H9 (cell line): ENCODE measurements around the gene TSPAN13. TPM values are rescaled to one million over a fixed set of nuclear protein-coding genes. Genes with fewer than 3 reads are reported as not detected.

ENCODE experiments used
- DNase-seq: peaks from one replicate; pipeline ENCODE4 v3.0.0-alpha.2; 2017
- H2AFZ ChIP-seq: one replicate; pipeline ENCODE4 v1.6.1; 2013; ENCODE audit warnings: mild to moderate bottlenecking, low read length, control low read depth, moderate library complexity
- H2AK5ac ChIP-seq: 2 replicates; pipeline ENCODE4 v1.6.1; 2013; ENCODE audit warnings: low read length, control low read depth, mixed read lengths; ENCODE audit not compliant: insufficient read length
- H2BK120ac ChIP-seq: one replicate; pipeline ENCODE4 v1.6.1; 2013; ENCODE audit warnings: low read depth, mild to moderate bottlenecking, low read length, control low read depth, inconsistent platforms; ENCODE audit not compliant: poor library complexity, severe bottlenecking
- H2BK12ac ChIP-seq: 2 replicates; pipeline ENCODE4 v1.6.1; 2013; ENCODE audit warnings: low read length, control low read depth, mixed read lengths, low read depth; ENCODE audit not compliant: insufficient read length
- H2BK15ac ChIP-seq: 2 replicates; pipeline ENCODE4 v1.6.1; 2013; ENCODE audit warnings: low read depth, low read length, control low read depth
- H2BK20ac ChIP-seq: one replicate; pipeline ENCODE4 v1.6.1; 2013; ENCODE audit warnings: low read depth, mild to moderate bottlenecking, low read length, control low read depth, inconsistent platforms; ENCODE audit not compliant: poor library complexity, severe bottlenecking
- H2BK5ac ChIP-seq: 2 replicates; pipeline ENCODE4 v1.6.1; 2013; ENCODE audit warnings: low read length, control low read depth, mixed read lengths; ENCODE audit not compliant: insufficient read length
- H3K14ac ChIP-seq: 2 replicates; pipeline ENCODE4 v1.6.1; 2013; ENCODE audit warnings: low read length, control low read depth; ENCODE audit not compliant: insufficient read depth
- H3K18ac ChIP-seq: 2 replicates; pipeline ENCODE4 v1.6.1; 2013; ENCODE audit warnings: low read depth, mild to moderate bottlenecking, mixed read lengths, low read length, control low read depth; ENCODE audit not compliant: insufficient read length
- H3K23ac ChIP-seq: 2 replicates; pipeline ENCODE4 v1.6.1; 2013; ENCODE audit warnings: low read length, control low read depth, mixed read lengths, low read depth; ENCODE audit not compliant: insufficient read length
- H3K23me2 ChIP-seq: 2 replicates; pipeline ENCODE4 v1.6.1; 2013; ENCODE audit warnings: low read depth, mild to moderate bottlenecking, mixed read lengths, low read length, control low read depth; ENCODE audit not compliant: insufficient read length, poor library complexity, severe bottlenecking
- H3K27ac ChIP-seq: 2 replicates; pipeline ENCODE4 v1.5.1; 2013; ENCODE audit warnings: low read length, control low read depth, mixed read lengths, low read depth; ENCODE audit not compliant: insufficient read length
- H3K27me3 ChIP-seq: 2 replicates; pipeline ENCODE4 v1.6.1; 2013; ENCODE audit warnings: low read length, control low read depth, inconsistent platforms; ENCODE audit not compliant: insufficient read depth
- H3K4ac ChIP-seq: 2 replicates; pipeline ENCODE4 v1.6.1; 2013; ENCODE audit warnings: low read depth, mild to moderate bottlenecking, control low read depth, inconsistent platforms, low read length, moderate library complexity
- H3K4me1 ChIP-seq: 2 replicates; pipeline ENCODE4 v1.6.1; 2013; ENCODE audit warnings: low read length, control low read depth, inconsistent platforms; ENCODE audit not compliant: insufficient read depth
- H3K4me2 ChIP-seq: 2 replicates; pipeline ENCODE4 v1.6.1; 2013; ENCODE audit warnings: low read length, control low read depth, mixed read lengths; ENCODE audit not compliant: insufficient read length, insufficient read depth
- H3K56ac ChIP-seq: 2 replicates; pipeline ENCODE4 v1.6.1; 2013; ENCODE audit warnings: low read depth, mild to moderate bottlenecking, mixed read lengths, low read length, control low read depth; ENCODE audit not compliant: insufficient read length
- H3K79me1 ChIP-seq: 2 replicates; pipeline ENCODE4 v1.6.1; 2013; ENCODE audit warnings: low read depth, mild to moderate bottlenecking, moderate library complexity, low read length, control low read depth, inconsistent platforms; ENCODE audit not compliant: insufficient read depth, poor library complexity, severe bottlenecking
- H3K79me2 ChIP-seq: 2 replicates; pipeline ENCODE4 v1.6.1; 2013; ENCODE audit warnings: low read length, control low read depth, inconsistent platforms; ENCODE audit not compliant: insufficient read depth
- H3K9ac ChIP-seq: 2 replicates; pipeline ENCODE4 v1.6.1; 2013; ENCODE audit warnings: low read length, control low read depth, mixed read lengths; ENCODE audit not compliant: insufficient read length; ENCODE audit errors: extremely low read depth
- H3K9me3 ChIP-seq: one replicate; pipeline ENCODE4 v1.6.1; 2013; ENCODE audit warnings: low read depth, low read length, inconsistent platforms; ENCODE audit not compliant: control insufficient read depth
- H3T11ph ChIP-seq: one replicate; pipeline ENCODE4 v1.6.1; 2013; ENCODE audit warnings: mild to moderate bottlenecking, low read length, control low read depth, inconsistent platforms
- H4K20me1 ChIP-seq: one replicate; pipeline ENCODE4 v1.6.1; 2013; ENCODE audit not compliant: control insufficient read depth, insufficient read length, insufficient read depth
- H4K5ac ChIP-seq: 2 replicates; pipeline ENCODE4 v1.6.1; 2013; ENCODE audit warnings: low read depth, mild to moderate bottlenecking, mixed read lengths, low read length, control low read depth; ENCODE audit not compliant: insufficient read length
- H4K8ac ChIP-seq: replicated peaks from 2 replicates; pipeline ENCODE4 v1.6.1; 2013; ENCODE audit warnings: low read length, control low read depth, mixed read lengths, low read depth; ENCODE audit not compliant: insufficient read length
- H4K91ac ChIP-seq: 2 replicates; pipeline ENCODE4 v1.6.1; 2013; ENCODE audit warnings: low read depth, mild to moderate bottlenecking, moderate library complexity, mixed read lengths, low read length, control low read depth; ENCODE audit not compliant: insufficient read length
- H3K27ac Mint-ChIP-seq, 3 experiments: 2 replicates in 2 of 3; 3 replicates in 1 of 3; pipeline ENCODE4 v1.8.0; 2020 to 2021; ENCODE audit warnings: mixed read lengths in 3 of 3, mild to moderate bottlenecking in 1 of 3, moderate library complexity in 1 of 3
- H3K27me3 Mint-ChIP-seq: 2 replicates; pipeline ENCODE4 v1.8.0; 2021; ENCODE audit warnings: low read depth, mild to moderate bottlenecking, moderate library complexity, mixed read lengths
- H3K36me3 Mint-ChIP-seq, 3 experiments: 2 replicates in 2 of 3; 3 replicates in 1 of 3; pipeline ENCODE4 v1.8.0; 2020 to 2021; ENCODE audit warnings: low read depth in 3 of 3, mixed read lengths in 3 of 3; ENCODE audit not compliant: insufficient read depth in 1 of 3
- H3K4me1 Mint-ChIP-seq, 2 experiments: 2 replicates each; pipeline ENCODE4 v1.8.0; 2020; ENCODE audit warnings: mixed read lengths in 2 of 2
- H3K4me3 Mint-ChIP-seq, 2 experiments: 2 replicates in 1 of 2; 3 replicates in 1 of 2; pipeline ENCODE4 v1.8.0; 2020 to 2021; ENCODE audit warnings: mild to moderate bottlenecking in 2 of 2, mixed read lengths in 2 of 2, moderate library complexity in 1 of 2
- H3K9me3 Mint-ChIP-seq, 2 experiments: 2 replicates in 1 of 2; 3 replicates in 1 of 2; pipeline ENCODE4 v1.8.0; 2020; ENCODE audit warnings: mild to moderate bottlenecking in 2 of 2, mixed read lengths in 2 of 2, moderate library complexity in 1 of 2
- CTCF ChIP-seq: fragments of 200-600 bp; sonication (generic); conservative IDR thresholded peaks from 3 replicates; pipeline ENCODE4 v1.8.0; 2021; ENCODE audit warnings: antibody characterized with exemption, mild to moderate bottlenecking
- WGBS: extraction: QIAGEN DNeasy Blood & Tissue Kit; methylation state at CpG from one replicate; pipeline ENCODE4 v1.1.7; 2013; ENCODE audit warnings: missing lambda C conversion rate, low lambda C conversion rate, mixed read lengths; ENCODE audit not compliant: insufficient read length; ENCODE audit errors: extremely low coverage; 5-methylcytosine and 5-hydroxymethylcytosine counted together
- total RNA-seq: library from RNA; stranded (reverse); gene quantifications from 2 replicates; pipeline ENCODE4 v1.2.1, GENCODE V29; 2021

Gene TSPAN13
- total RNA-seq, 1 experiment from 2014 or later: 18.7 TPM

- no peak overlapping the region for H4K91ac ChIP-seq
- no peak for DNase-seq
- Mint-ChIP-seq H3K4me1 (peaks cover 24 to 26% of the 10 kb centered on the region in 2 experiments), H3K9me3 (peaks cover 0 to 2% of the 10 kb centered on the region in 2 experiments; a peak in 1 of 5 replicates), H3K4me3 (no peak overlapping the region), H3K36me3 (no peaks in the 10 kb centered on the region), H3K27ac (no peak overlapping the region), H3K27me3 (no peaks in the 10 kb centered on the region)
- no peak overlapping the region for H2BK15ac ChIP-seq
- H4K20me1 ChIP-seq: no peaks in the 10 kb centered on the region
- H3K56ac ChIP-seq: no peak overlapping the region
- no peak overlapping the region for H2BK20ac ChIP-seq
- H3K14ac ChIP-seq: no peak overlapping the region
- H4K8ac ChIP-seq: no peak overlapping the region
- H3K18ac ChIP-seq: no peak overlapping the region
- H3K23me2 ChIP-seq: no peaks in the 10 kb centered on the region
- H2AFZ ChIP-seq: no peak overlapping the region
- H2BK5ac ChIP-seq: no peak overlapping the region
- H3K4me2 ChIP-seq: no peak overlapping the region
- no peaks in the 10 kb centered on the region; the same call in 1 of the 2 replicates for H3K4me1 ChIP-seq
- no peaks in the 10 kb centered on the region for H3K79me2 ChIP-seq
- no peak for TF ChIP-seq CTCF
- H2AK5ac ChIP-seq: no peak overlapping the region
- no peaks in the 10 kb centered on the region for H3K27me3 ChIP-seq
- no peak overlapping the region for H2BK120ac ChIP-seq
- no peak overlapping the region for H4K5ac ChIP-seq
- H2BK12ac ChIP-seq: no peak overlapping the region
- no peaks in the 10 kb centered on the region for H3K9me3 ChIP-seq
- no CpG with 5 or more reads among the region's 2 CpGs for WGBS
- H3K9ac ChIP-seq: no peak overlapping the region
- H3K4ac ChIP-seq: no peak overlapping the region
- H3K23ac ChIP-seq: no peak overlapping the region
- no peaks in the 10 kb centered on the region for H3K79me1 ChIP-seq
- H3K27ac ChIP-seq: no peak overlapping the region
- no peak overlapping the region for H3T11ph ChIP-seq
These were observed 19.8 kb downstream of the TSPAN13 start for GRCh38 chr7:16773326-16773725.
